Glutamatergic neuron (in vitro differentiated cells): Measurements from ENCODE around the gene PROP1. TPM values are rescaled to one million over a fixed set of nuclear protein-coding genes. Genes with fewer than 3 reads are reported as not detected.

Source experiments
- DNase-seq: peaks from one replicate; pipeline ENCODE4 v3.0.0; 2022
- H3K27ac Mint-ChIP-seq: one replicate; pipeline ENCODE4 v1.8.0; 2020; ENCODE audit warnings: mild to moderate bottlenecking, mixed read lengths, inconsistent platforms; ENCODE audit not compliant: unreplicated experiment
- H3K27me3 Mint-ChIP-seq: one replicate; pipeline ENCODE4 v1.8.0; 2020; ENCODE audit warnings: mild to moderate bottlenecking, moderate library complexity, mixed read lengths, inconsistent platforms; ENCODE audit not compliant: unreplicated experiment
- H3K36me3 Mint-ChIP-seq: one replicate; pipeline ENCODE4 v1.8.0; 2020; ENCODE audit warnings: mild to moderate bottlenecking, mixed read lengths, inconsistent platforms; ENCODE audit not compliant: unreplicated experiment
- H3K4me1 Mint-ChIP-seq: one replicate; pipeline ENCODE4 v1.8.0; 2020; ENCODE audit warnings: mild to moderate bottlenecking, low read depth, mixed read lengths, inconsistent platforms; ENCODE audit not compliant: unreplicated experiment
- H3K4me3 Mint-ChIP-seq: one replicate; pipeline ENCODE4 v1.8.0; 2020; ENCODE audit warnings: mild to moderate bottlenecking, mixed read lengths, inconsistent platforms; ENCODE audit not compliant: unreplicated experiment
- H3K9me3 Mint-ChIP-seq: one replicate; pipeline ENCODE4 v1.8.0; 2020; ENCODE audit warnings: mild to moderate bottlenecking, moderate library complexity, mixed read lengths, inconsistent platforms; ENCODE audit not compliant: unreplicated experiment
- total RNA-seq: library from RNA; stranded (reverse); fragmentation: NEBNext Ultra II Directional; extraction: Animal tissue kit (Norgen Biotek cat#: 25700); gene quantifications from one replicate; pipeline ENCODE4 v1.2.1, GENCODE V29; 2021; ENCODE audit not compliant: unreplicated experiment
- TF ChIP-seq, protein P1 (sequence below): fragments of 200-600 bp; sonication (generic); IDR thresholded peaks from one replicate; pipeline ENCODE4 v1.5.0; 2021; ENCODE audit not compliant: partially characterized antibody, unreplicated experiment

Gene PROP1
- total RNA-seq, 1 donor from 2014 or later: not detected

DNA sequence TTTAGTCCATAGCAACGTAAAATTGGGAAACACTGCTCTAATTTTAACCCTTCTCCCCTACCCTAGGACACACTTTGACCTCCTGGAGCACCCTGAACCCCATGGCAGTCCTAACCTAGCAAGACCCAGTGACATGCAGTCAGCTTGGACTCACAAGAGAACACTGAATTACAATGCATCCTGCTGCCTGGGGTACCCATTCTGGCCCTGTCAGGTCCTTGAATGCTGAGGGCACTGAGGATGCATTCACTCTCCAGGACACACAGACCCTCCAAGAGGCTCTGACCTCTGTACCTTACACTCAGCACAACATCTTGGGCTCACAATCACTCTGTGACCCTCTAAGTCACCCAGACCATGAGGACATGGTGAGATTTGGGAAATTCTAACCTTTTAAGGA is 1.8 kb upstream of the PROP1 start:
- TF ChIP-seq, protein P1, sequence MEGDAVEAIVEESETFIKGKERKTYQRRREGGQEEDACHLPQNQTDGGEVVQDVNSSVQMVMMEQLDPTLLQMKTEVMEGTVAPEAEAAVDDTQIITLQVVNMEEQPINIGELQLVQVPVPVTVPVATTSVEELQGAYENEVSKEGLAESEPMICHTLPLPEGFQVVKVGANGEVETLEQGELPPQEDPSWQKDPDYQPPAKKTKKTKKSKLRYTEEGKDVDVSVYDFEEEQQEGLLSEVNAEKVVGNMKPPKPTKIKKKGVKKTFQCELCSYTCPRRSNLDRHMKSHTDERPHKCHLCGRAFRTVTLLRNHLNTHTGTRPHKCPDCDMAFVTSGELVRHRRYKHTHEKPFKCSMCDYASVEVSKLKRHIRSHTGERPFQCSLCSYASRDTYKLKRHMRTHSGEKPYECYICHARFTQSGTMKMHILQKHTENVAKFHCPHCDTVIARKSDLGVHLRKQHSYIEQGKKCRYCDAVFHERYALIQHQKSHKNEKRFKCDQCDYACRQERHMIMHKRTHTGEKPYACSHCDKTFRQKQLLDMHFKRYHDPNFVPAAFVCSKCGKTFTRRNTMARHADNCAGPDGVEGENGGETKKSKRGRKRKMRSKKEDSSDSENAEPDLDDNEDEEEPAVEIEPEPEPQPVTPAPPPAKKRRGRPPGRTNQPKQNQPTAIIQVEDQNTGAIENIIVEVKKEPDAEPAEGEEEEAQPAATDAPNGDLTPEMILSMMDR: no peak
- Mint-ChIP-seq H3K9me3 (peaks cover 5% of the 10 kb centered on the region), H3K36me3 (no peaks in the 10 kb centered on the region), H3K4me3 (no peak overlapping the region), H3K27ac (no peak overlapping the region), H3K27me3 (peaks cover 4% of the 10 kb centered on the region), H3K4me1 (no peaks in the 10 kb centered on the region)
- no peak for DNase-seq

DNA sequence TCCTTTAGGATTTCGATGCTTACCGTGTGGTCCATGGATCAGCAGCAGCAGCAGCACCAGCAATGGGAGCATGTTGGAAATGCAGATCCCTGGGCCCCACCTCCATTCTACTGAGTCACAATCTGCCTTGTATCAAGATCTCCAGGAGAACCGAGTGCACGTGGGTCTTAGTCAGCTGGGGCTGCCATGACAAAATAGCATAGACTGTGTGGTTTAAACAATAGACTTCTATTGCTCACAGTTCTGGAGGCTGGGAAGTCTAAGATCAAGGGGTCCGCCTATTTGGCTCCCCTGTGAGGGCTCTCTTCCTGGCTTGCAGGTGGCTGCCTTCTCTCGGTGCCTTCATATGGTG is 1.3 kb upstream of the PROP1 start:
- TF ChIP-seq, protein P1: no peak
- H3K9me3 Mint-ChIP-seq: peaks cover 3% of the 10 kb centered on the region
- no peaks in the 10 kb centered on the region for H3K36me3 Mint-ChIP-seq
- peaks cover 4% of the 10 kb centered on the region for H3K27me3 Mint-ChIP-seq
- DNase-seq: no peak
- H3K4me1 Mint-ChIP-seq: no peaks in the 10 kb centered on the region
- H3K4me3 Mint-ChIP-seq: no peak overlapping the region
- H3K27ac Mint-ChIP-seq: no peak overlapping the region

DNA sequence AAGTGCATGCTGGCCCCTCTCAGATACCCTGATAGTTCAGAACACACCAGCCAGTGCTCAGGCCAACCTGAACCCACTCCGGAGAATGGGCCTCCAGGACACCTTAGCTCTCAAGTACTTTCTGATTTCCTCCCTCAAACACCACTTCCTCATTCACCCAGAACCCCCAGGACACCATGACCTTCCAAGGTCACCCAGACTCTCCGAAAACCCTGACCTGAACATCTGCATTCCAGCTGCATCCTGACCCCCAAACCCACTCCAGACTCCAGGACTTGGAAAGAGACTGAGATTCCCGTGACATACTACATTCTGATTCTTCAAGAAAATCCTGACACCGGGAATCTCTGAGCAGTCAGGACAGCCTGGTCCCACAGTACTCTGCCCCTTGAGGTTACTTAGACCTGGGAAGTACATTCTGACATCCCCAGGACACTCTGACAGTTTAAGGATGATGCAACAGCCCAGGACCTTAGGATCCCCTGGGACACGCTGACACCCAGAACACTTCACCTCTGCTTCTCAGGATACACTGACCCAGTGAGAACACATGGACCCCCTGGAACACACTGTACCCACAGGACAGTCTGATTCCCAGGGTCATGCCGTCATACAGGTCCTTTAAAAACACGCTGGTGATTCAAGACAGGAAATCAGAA is 747 bp upstream of the PROP1 start:
- TF ChIP-seq, protein P1: no peak
- Mint-ChIP-seq H3K4me3 (no peak overlapping the region), H3K4me1 (no peaks in the 10 kb centered on the region), H3K27ac (no peak overlapping the region), H3K9me3 (peaks cover 3% of the 10 kb centered on the region), H3K36me3 (no peaks in the 10 kb centered on the region), H3K27me3 (peaks cover 5% of the 10 kb centered on the region)
- DNase-seq: no peak

DNA sequence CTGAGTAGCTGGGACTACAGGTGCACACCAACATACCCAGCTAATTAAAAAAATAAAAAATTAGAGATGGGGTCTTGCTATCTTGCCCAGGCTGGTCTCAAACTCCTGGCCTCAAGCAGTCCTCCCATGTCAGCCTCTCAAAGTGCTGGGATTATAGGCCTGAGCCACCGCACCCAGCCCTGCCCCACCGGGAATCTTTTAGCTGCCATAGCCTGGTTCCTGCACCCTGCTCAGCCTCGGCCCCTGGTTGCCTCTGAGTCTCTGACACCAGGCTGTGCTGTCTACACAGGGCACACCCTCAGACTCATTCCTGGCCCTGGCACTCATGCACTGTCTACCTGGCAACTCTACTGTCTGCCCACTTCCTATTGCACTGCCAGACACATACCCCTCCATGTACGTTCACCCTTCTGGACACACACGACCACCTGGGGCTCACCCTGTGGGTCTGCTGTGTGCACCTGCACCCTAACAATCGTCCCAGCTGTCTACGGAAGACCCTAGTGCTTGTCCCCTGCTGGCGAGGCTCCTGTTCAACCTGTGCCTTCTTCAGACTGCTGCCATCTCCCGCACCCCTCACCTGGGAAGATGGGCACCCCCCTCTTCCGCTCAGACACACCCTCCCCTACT is 1.4 kb downstream of the PROP1 start:
- H3K4me3 Mint-ChIP-seq: no peak overlapping the region
- no peaks in the 10 kb centered on the region for H3K4me1 Mint-ChIP-seq
- peaks cover 5% of the 10 kb centered on the region for H3K27me3 Mint-ChIP-seq
- TF ChIP-seq, protein P1: no peak
- no peak overlapping the region for H3K27ac Mint-ChIP-seq
- DNase-seq: no peak
- H3K36me3 Mint-ChIP-seq: no peaks in the 10 kb centered on the region
- H3K9me3 Mint-ChIP-seq: peaks cover 3% of the 10 kb centered on the region

DNA sequence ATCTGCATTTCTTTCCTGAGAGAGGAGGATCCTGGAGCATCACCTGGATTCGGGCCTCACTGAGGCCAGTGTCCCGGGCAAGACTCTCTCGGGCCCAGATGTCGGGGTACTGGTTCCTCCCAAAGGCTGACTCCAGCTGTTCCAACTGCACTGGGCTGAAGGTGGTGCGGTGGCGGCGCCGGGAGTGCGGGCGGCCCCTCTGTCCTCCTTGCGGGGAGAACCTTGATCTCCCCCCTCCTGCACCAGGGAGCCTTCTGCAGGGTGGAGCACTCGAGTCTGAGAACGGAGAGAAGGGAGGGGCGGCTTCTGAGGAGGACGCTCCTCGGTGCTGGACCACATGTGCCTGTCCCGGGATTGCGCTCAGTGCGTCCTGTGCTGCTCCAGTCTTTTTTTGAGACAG is 2.0 kb downstream of the PROP1 start:
- Mint-ChIP-seq H3K4me1 (no peaks in the 10 kb centered on the region), H3K27ac (no peak overlapping the region), H3K27me3 (peaks cover 5% of the 10 kb centered on the region), H3K36me3 (no peaks in the 10 kb centered on the region), H3K9me3 (peaks cover 3% of the 10 kb centered on the region), H3K4me3 (no peak overlapping the region)
- DNase-seq: no peak
- TF ChIP-seq, protein P1: no peak
